ENCODE measurements around the gene NXN. TPM values are rescaled to one million over a fixed set of nuclear protein-coding genes. Genes with fewer than 3 reads are reported as not detected.
"Not testable (repeated sequence)": the region's sequence is repeated elsewhere in the genome, so short reads cannot be mapped to it uniquely, and the experiment has no call there.

Gene NXN
- total RNA-seq, 1 donor from 2014 or later = 0.31 TPM

- H3K4me3 Mint-ChIP-seq = no peak overlapping the region
- H3K27me3 Mint-ChIP-seq (ENCODE audit: insufficient read depth) = peaks cover 4% of the 10 kb centered on the region
- no peaks in the 10 kb centered on the region for H3K36me3 Mint-ChIP-seq (ENCODE audit: low read depth)
- H3K4me1 Mint-ChIP-seq (ENCODE audit: low read depth) = peaks cover 6% of the 10 kb centered on the region
- no peak overlapping the region for H3K27ac Mint-ChIP-seq
- DNase-seq (ENCODE audit: low spot score) = no peak
- H3K9me3 Mint-ChIP-seq = peaks cover 8% of the 10 kb centered on the region
- intact Hi-C loops (cut with micrococcal nuclease) = no loop called here
Observed at GRCh38 chr17:872855-873254, 106.7 kb downstream of the NXN start.

- H3K4me3 Mint-ChIP-seq = no peak overlapping the region
- no peaks in the 10 kb centered on the region for H3K36me3 Mint-ChIP-seq (ENCODE audit: low read depth)
- DNase-seq (ENCODE audit: low spot score) = no peak
- H3K27ac Mint-ChIP-seq = no peak overlapping the region
- peaks cover 6% of the 10 kb centered on the region for H3K4me1 Mint-ChIP-seq (ENCODE audit: low read depth)
- intact Hi-C loops (cut with micrococcal nuclease) = no loop called here
- peaks cover 5% of the 10 kb centered on the region for H3K27me3 Mint-ChIP-seq (ENCODE audit: insufficient read depth)
- peaks cover 8% of the 10 kb centered on the region for H3K9me3 Mint-ChIP-seq
Observed at GRCh38 chr17:871751-872519, 107.6 kb downstream of the NXN start.

- Mint-ChIP-seq H3K4me1 (ENCODE audit: low read depth) (no peaks in the 10 kb centered on the region), H3K9me3 (peaks cover 8% of the 10 kb centered on the region), H3K27ac (no peak overlapping the region), H3K36me3 (ENCODE audit: low read depth) (no peaks in the 10 kb centered on the region), H3K27me3 (ENCODE audit: insufficient read depth) (peaks cover 9% of the 10 kb centered on the region), H3K4me3 (no peak overlapping the region)
- intact Hi-C loops (cut with micrococcal nuclease) = no loop called here
- no peak for DNase-seq (ENCODE audit: low spot score)
Observed at GRCh38 chr17:869567-870525, 109.7 kb downstream of the NXN start.

- intact Hi-C loops (cut with micrococcal nuclease) = no loop called here
- Mint-ChIP-seq H3K4me3 (no peak overlapping the region), H3K27me3 (ENCODE audit: insufficient read depth) (peaks cover 14% of the 10 kb centered on the region), H3K36me3 (ENCODE audit: low read depth) (no peaks in the 10 kb centered on the region), H3K27ac (no peak overlapping the region), H3K9me3 (peaks cover 8% of the 10 kb centered on the region), H3K4me1 (ENCODE audit: low read depth) (no peaks in the 10 kb centered on the region)
- no peak for DNase-seq (ENCODE audit: low spot score)
Observed at GRCh38 chr17:869086-869485, 110.5 kb downstream of the NXN start.

GRCh38 chr17:867896-868489, 111.6 kb downstream of the NXN start:
- Mint-ChIP-seq H3K9me3 (peaks cover 8% of the 10 kb centered on the region), H3K27ac (no peak overlapping the region), H3K4me1 (ENCODE audit: low read depth) (no peaks in the 10 kb centered on the region), H3K27me3 (ENCODE audit: insufficient read depth) (peaks cover 12% of the 10 kb centered on the region), H3K36me3 (ENCODE audit: low read depth) (no peaks in the 10 kb centered on the region), H3K4me3 (no peak overlapping the region)
- intact Hi-C loops (cut with micrococcal nuclease) = no loop called here
- no peak for DNase-seq (ENCODE audit: low spot score)

DNA sequence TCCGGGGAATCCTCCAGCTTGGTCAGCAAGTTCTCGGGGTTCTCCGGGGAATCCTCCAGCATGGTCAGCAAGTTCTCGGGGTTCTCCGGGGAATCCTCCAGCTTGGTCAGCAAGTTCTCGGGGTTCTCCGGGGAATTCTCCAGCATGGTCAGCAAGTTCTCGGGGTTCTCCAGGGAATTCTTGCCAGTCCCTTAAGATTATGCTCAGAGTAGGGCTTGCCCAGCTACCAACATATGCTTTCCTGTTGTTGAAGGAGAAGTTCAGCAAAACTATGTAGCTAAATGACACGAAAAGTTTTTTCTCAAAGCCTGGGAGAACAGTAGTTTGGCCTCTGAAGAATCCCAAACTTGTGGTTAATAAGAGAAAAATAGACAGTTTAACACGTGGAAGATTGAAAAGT, 112.3 kb downstream of the NXN start:
- DNase-seq (ENCODE audit: low spot score); H3K27ac Mint-ChIP-seq; H3K4me3 Mint-ChIP-seq; H3K36me3 Mint-ChIP-seq (ENCODE audit: low read depth); H3K9me3 Mint-ChIP-seq; intact Hi-C loops (cut with micrococcal nuclease); H3K4me1 Mint-ChIP-seq (ENCODE audit: low read depth): not testable (repeated sequence)
- peaks cover 12% of the 10 kb centered on the region for H3K27me3 Mint-ChIP-seq (ENCODE audit: insufficient read depth)

GRCh38 chr17:866568-867103, 112.9 kb downstream of the NXN start:
- Mint-ChIP-seq H3K27me3 (ENCODE audit: insufficient read depth) (peaks cover 12% of the 10 kb centered on the region), H3K4me1 (ENCODE audit: low read depth) (no peaks in the 10 kb centered on the region)
- DNase-seq (ENCODE audit: low spot score) = no peak

DNA sequence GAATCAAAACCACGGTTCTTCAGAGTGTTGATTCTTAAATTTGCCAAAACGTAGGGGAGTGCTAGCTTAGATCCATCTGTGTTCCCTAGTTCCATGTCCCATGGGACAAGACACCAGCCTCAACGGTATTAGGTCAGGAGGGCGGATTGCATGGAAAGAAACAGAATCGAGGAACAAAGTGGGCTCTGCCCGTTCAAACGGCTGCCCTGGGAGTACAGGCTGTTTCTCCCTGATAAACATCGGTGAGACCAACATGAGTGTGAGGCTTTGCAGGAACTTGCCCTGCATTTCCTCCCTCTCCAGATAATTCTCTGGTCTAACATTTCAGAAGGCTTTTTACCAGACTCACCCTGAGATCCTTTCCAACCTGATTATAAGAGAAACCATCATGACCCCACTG, 115.3 kb downstream of the NXN start:
- no peak overlapping the region for H3K4me3 Mint-ChIP-seq

More at GRCh38 chr17:866568-867103, 112.9 kb downstream of the NXN start:
- Mint-ChIP-seq H3K9me3 (peaks cover under 1% of the 10 kb centered on the region), H3K4me3 (no peak overlapping the region), H3K36me3 (ENCODE audit: low read depth) (no peaks in the 10 kb centered on the region), H3K27ac (no peak overlapping the region)
- intact Hi-C loops (cut with micrococcal nuclease) = no loop called here

DNA sequence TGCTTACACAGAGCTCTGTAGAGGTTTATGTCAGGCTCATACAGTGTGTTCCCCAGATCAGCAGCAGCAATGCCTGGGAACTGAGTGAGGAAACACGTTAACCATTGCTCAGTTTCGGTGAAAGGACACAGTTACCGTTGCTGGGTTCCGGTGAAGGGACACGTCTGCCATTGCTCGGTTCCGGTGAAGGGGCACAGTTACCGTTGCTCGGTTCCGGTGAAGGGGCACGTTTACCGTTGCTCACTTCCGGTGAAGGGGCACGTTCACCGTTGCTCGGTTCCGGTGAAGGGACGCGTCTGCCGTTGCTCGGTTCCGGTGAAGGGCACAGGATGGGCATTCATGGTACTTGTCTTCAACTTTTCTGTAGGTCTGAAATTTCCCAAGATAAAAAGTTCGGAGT, 115.7 kb downstream of the NXN start:
- H3K4me3 Mint-ChIP-seq = no peak overlapping the region
- H3K27ac Mint-ChIP-seq = no peak overlapping the region

More for the DNA sequence above, 115.3 kb downstream of the NXN start:
- Mint-ChIP-seq H3K27ac (no peak overlapping the region), H3K9me3 (no peaks in the 10 kb centered on the region), H3K27me3 (ENCODE audit: insufficient read depth) (peaks cover 12% of the 10 kb centered on the region), H3K4me1 (ENCODE audit: low read depth) (no peaks in the 10 kb centered on the region), H3K36me3 (ENCODE audit: low read depth) (no peaks in the 10 kb centered on the region)
- DNase-seq (ENCODE audit: low spot score) = no peak
- intact Hi-C loops (cut with micrococcal nuclease) = no loop called here

GRCh38 chr17:862582-862981, 117.0 kb downstream of the NXN start:
- intact Hi-C loops (cut with micrococcal nuclease) = no loop called here
- H3K9me3 Mint-ChIP-seq = no peaks in the 10 kb centered on the region

More for the DNA sequence above, 115.7 kb downstream of the NXN start:
- peaks cover 12% of the 10 kb centered on the region for H3K27me3 Mint-ChIP-seq (ENCODE audit: insufficient read depth)
- no peaks in the 10 kb centered on the region for H3K36me3 Mint-ChIP-seq (ENCODE audit: low read depth)
- H3K9me3 Mint-ChIP-seq = no peaks in the 10 kb centered on the region
- intact Hi-C loops (cut with micrococcal nuclease) = no loop called here
- DNase-seq (ENCODE audit: low spot score) = no peak
- no peaks in the 10 kb centered on the region for H3K4me1 Mint-ChIP-seq (ENCODE audit: low read depth)

GRCh38 chr17:861364-861763, 118.2 kb downstream of the NXN start:
- no peak overlapping the region for H3K27ac Mint-ChIP-seq
- no peak overlapping the region for H3K4me3 Mint-ChIP-seq

More at GRCh38 chr17:862582-862981, 117.0 kb downstream of the NXN start:
- peaks cover 10% of the 10 kb centered on the region for H3K27me3 Mint-ChIP-seq (ENCODE audit: insufficient read depth)
- no peaks in the 10 kb centered on the region for H3K4me1 Mint-ChIP-seq (ENCODE audit: low read depth)
- no peak overlapping the region for H3K4me3 Mint-ChIP-seq
- H3K36me3 Mint-ChIP-seq (ENCODE audit: low read depth) = no peaks in the 10 kb centered on the region
- no peak overlapping the region for H3K27ac Mint-ChIP-seq
- DNase-seq (ENCODE audit: low spot score) = no peak

GRCh38 chr17:860805-861204, 118.8 kb downstream of the NXN start:
- H3K4me1 Mint-ChIP-seq (ENCODE audit: low read depth) = no peaks in the 10 kb centered on the region
- no peak for DNase-seq (ENCODE audit: low spot score)
- H3K27me3 Mint-ChIP-seq (ENCODE audit: insufficient read depth) = peaks cover 10% of the 10 kb centered on the region
- no peaks in the 10 kb centered on the region for H3K36me3 Mint-ChIP-seq (ENCODE audit: low read depth)
- H3K4me3 Mint-ChIP-seq = no peak overlapping the region
- H3K9me3 Mint-ChIP-seq = no peaks in the 10 kb centered on the region
- no peak overlapping the region for H3K27ac Mint-ChIP-seq
- intact Hi-C loops (cut with micrococcal nuclease) = no loop called here

More at GRCh38 chr17:861364-861763, 118.2 kb downstream of the NXN start:
- intact Hi-C loops (cut with micrococcal nuclease) = no loop called here
- no peaks in the 10 kb centered on the region for H3K9me3 Mint-ChIP-seq
- H3K4me1 Mint-ChIP-seq (ENCODE audit: low read depth) = no peaks in the 10 kb centered on the region
- peaks cover 14% of the 10 kb centered on the region for H3K27me3 Mint-ChIP-seq (ENCODE audit: insufficient read depth)
- H3K36me3 Mint-ChIP-seq (ENCODE audit: low read depth) = no peaks in the 10 kb centered on the region
- DNase-seq (ENCODE audit: low spot score) = no peak

Data from activated T-helper 1 cell treated with anti-CD3 and anti-CD28 coated beads, Interleukin-12 subunit alpha, Interleukin-12 subunit beta, Interleukin-2, Interleukin-4 antibody, amounts not matched to agents 30 ng/mL and 10 ng/mL and 1 ng/mL, durations not matched to agents 14 hours and 24 hours and 36 hours (primary cell).